H1 (cell line): ENCODE results near the gene GTPBP1. TPM values are rescaled to one million over a fixed set of nuclear protein-coding genes. Genes with fewer than 3 reads are reported as not detected.

ENCODE experiments used
- CTCF ChIA-PET: fragments of 300-600 bp; sonication (Branson Sonifier 250); formaldehyde crosslinking; loops from one replicate; lab custom pipeline; 2021; ENCODE audit not compliant: partially characterized antibody; lab: Charles Lee
- POLR2A ChIA-PET: fragments of 300-600 bp; sonication (Branson Sonifier 250); formaldehyde crosslinking; loops from one replicate; lab custom pipeline; 2021; ENCODE audit warnings: inconsistent platforms; ENCODE audit not compliant: partially characterized antibody; lab: Charles Lee
- DNase-seq, 2 experiments: peaks; one replicate each; pipeline versions ENCODE4 v3.0.0 to v3.0.0-alpha.2; 2010 to 2022; ENCODE audit warnings: low spot score in 2 of 2, low read depth in 1 of 2, mixed read lengths in 1 of 2
- FAIRE-seq: peaks from 2 replicates; lab custom pipeline; 2011; peaks lifted over from hg19 to GRCh38; lab: Jason Lieb, UNC
- H2AFZ ChIP-seq: 2 replicates; pipeline ENCODE4 v1.8.1; 2012; ENCODE audit warnings: low read length, inconsistent platforms
- H2AK5ac ChIP-seq: 2 replicates; pipeline ENCODE4 v1.6.1; 2013; ENCODE audit warnings: low read depth, low read length
- H2BK120ac ChIP-seq: replicated peaks from 2 replicates; pipeline ENCODE3; 2013; ENCODE audit warnings: low read depth, low read length, inconsistent platforms
- H2BK12ac ChIP-seq: 2 replicates; pipeline ENCODE4 v1.6.1; 2013; ENCODE audit warnings: low read depth, low read length
- H2BK15ac ChIP-seq: 2 replicates; pipeline ENCODE4 v1.6.1; 2013; ENCODE audit warnings: low read length
- H2BK20ac ChIP-seq: 2 replicates; pipeline ENCODE4 v1.6.1; 2013; ENCODE audit warnings: low read length
- H2BK5ac ChIP-seq: 2 replicates; pipeline ENCODE4 v1.6.1; 2013; ENCODE audit warnings: low read depth, low read length
- H3K14ac ChIP-seq: 2 replicates; pipeline ENCODE4 v1.6.1; 2013; ENCODE audit warnings: inconsistent platforms; ENCODE audit not compliant: insufficient read length
- H3K18ac ChIP-seq: 2 replicates; pipeline ENCODE4 v1.6.1; 2013; ENCODE audit warnings: low read length; ENCODE audit errors: extremely low read depth
- H3K23ac ChIP-seq: 2 replicates; pipeline ENCODE4 v1.6.1; 2013; ENCODE audit warnings: inconsistent platforms; ENCODE audit not compliant: insufficient read length
- H3K23me2 ChIP-seq: 2 replicates; pipeline ENCODE4 v1.6.1; 2013; ENCODE audit warnings: low read depth, low read length
- H3K27ac ChIP-seq: 2 replicates; pipeline ENCODE4 v1.6.1; 2011; ENCODE audit warnings: low read depth, low read length, inconsistent platforms
- H3K27me3 ChIP-seq, 4 experiments: replicated peaks in 1 of 4; 1 replicate in 1 of 4; 2 replicates in 3 of 4; pipeline versions ENCODE4 v1.6.1 to v1.8.1; 2011 to 2013; ENCODE audit warnings: low read length in 3 of 4, mild to moderate bottlenecking in 3 of 4, inconsistent platforms in 2 of 4, mixed read lengths in 2 of 4, moderate library complexity in 1 of 4; ENCODE audit not compliant: control insufficient read depth in 3 of 4, insufficient read depth in 3 of 4; ENCODE audit errors: extremely low read depth in 1 of 4
- H3K36me3 ChIP-seq, 4 experiments: 2 replicates each; pipeline versions ENCODE4 v1.6.1 to v1.8.1; 2011 to 2013; ENCODE audit warnings: mild to moderate bottlenecking in 4 of 4, low read length in 3 of 4, moderate library complexity in 2 of 4, control low read depth in 1 of 4, inconsistent platforms in 1 of 4; ENCODE audit not compliant: insufficient read depth in 4 of 4, control insufficient read depth in 2 of 4
- H3K4ac ChIP-seq: replicated peaks from 2 replicates; pipeline ENCODE3; 2013; ENCODE audit warnings: low read length, low read depth, mixed read lengths, inconsistent platforms; ENCODE audit not compliant: insufficient read length
- H3K4me1 ChIP-seq, 4 experiments: replicated peaks in 1 of 4; 1 replicate in 1 of 4; 2 replicates in 3 of 4; pipeline versions ENCODE4 v1.6.1 to v1.8.1; 2011 to 2013; ENCODE audit warnings: low read length in 3 of 4, inconsistent platforms in 2 of 4, mixed read lengths in 1 of 4; ENCODE audit not compliant: insufficient read depth in 4 of 4, control insufficient read depth in 3 of 4
- H3K4me2 ChIP-seq, 2 experiments: 2 replicates each; pipeline versions ENCODE4 v1.6.1 to v1.8.1; 2011 to 2013; ENCODE audit warnings: low read depth in 2 of 2, low read length in 2 of 2, control low read depth in 1 of 2, inconsistent platforms in 1 of 2, mild to moderate bottlenecking in 1 of 2; ENCODE audit not compliant: insufficient read depth in 1 of 2
- H3K4me3 ChIP-seq, 4 experiments: fragments of 200-600, 300-600 bp in 1 of 4; sonication (generic), shearing (Covaris generic), sonication (Bioruptor Twin) in 1 of 4; 2 replicates each; pipeline versions ENCODE4 v1.5.1 to v1.8.1; 2011 to 2016; ENCODE audit warnings: low read length in 4 of 4, low read depth in 3 of 4, control low read depth in 2 of 4, inconsistent platforms in 2 of 4, mild to moderate bottlenecking in 2 of 4, mixed read lengths in 1 of 4, moderate library complexity in 1 of 4; ENCODE audit not compliant: insufficient read depth in 2 of 4; ENCODE audit errors: extremely low read depth in 1 of 4
- H3K56ac ChIP-seq: replicated peaks from 2 replicates; pipeline ENCODE3; 2013; ENCODE audit warnings: low read depth, mild to moderate bottlenecking, mixed read lengths, low read length, inconsistent platforms; ENCODE audit not compliant: insufficient read length
- H3K79me1 ChIP-seq: 2 replicates; pipeline ENCODE4 v1.6.1; 2013; ENCODE audit warnings: low read depth, low read length, control low read depth
- H3K79me2 ChIP-seq, 2 experiments: 2 replicates each; pipeline versions ENCODE4 v1.6.1 to v1.8.1; 2012 to 2013; ENCODE audit warnings: low read length in 2 of 2, mild to moderate bottlenecking in 2 of 2, inconsistent platforms in 1 of 2; ENCODE audit not compliant: insufficient read depth in 2 of 2, control insufficient read depth in 1 of 2
- H3K9ac ChIP-seq, 4 experiments: replicated peaks in 1 of 4; 1 replicate in 1 of 4; 2 replicates in 3 of 4; pipeline versions ENCODE4 v1.6.1 to v1.8.1; 2011 to 2013; ENCODE audit warnings: low read depth in 3 of 4, low read length in 3 of 4, control low read depth in 2 of 4, mild to moderate bottlenecking in 2 of 4, moderate library complexity in 2 of 4, inconsistent platforms in 1 of 4; ENCODE audit errors: extremely low read depth in 1 of 4
- H3K9me3 ChIP-seq, 2 experiments: 2 replicates each; pipeline versions ENCODE4 v1.6.1 to v1.8.1; 2012 to 2013; ENCODE audit warnings: mild to moderate bottlenecking in 2 of 2, moderate library complexity in 2 of 2, control low read depth in 1 of 2, inconsistent platforms in 1 of 2, low read depth in 1 of 2, low read length in 1 of 2, mixed read lengths in 1 of 2; ENCODE audit not compliant: insufficient read depth in 2 of 2
- H4K20me1 ChIP-seq, 2 experiments: replicated peaks in 1 of 2; 2 replicates each; pipeline versions ENCODE3 to v1.8.1; 2011 to 2013; ENCODE audit warnings: inconsistent platforms in 2 of 2, low read length in 2 of 2, mild to moderate bottlenecking in 1 of 2; ENCODE audit not compliant: insufficient read depth in 2 of 2, control insufficient read depth in 1 of 2
- H4K5ac ChIP-seq: 2 replicates; pipeline ENCODE4 v1.6.1; 2013; ENCODE audit warnings: low read length, low read depth, mixed read lengths, inconsistent platforms; ENCODE audit not compliant: insufficient read length
- H4K8ac ChIP-seq: 2 replicates; pipeline ENCODE4 v1.8.0; 2013; ENCODE audit warnings: mild to moderate bottlenecking, moderate library complexity, low read length, inconsistent platforms; ENCODE audit not compliant: insufficient read depth; ENCODE audit errors: extremely low read depth
- H4K91ac ChIP-seq: replicated peaks from 2 replicates; pipeline ENCODE3; 2013; ENCODE audit warnings: low read length, mixed read lengths, inconsistent platforms; ENCODE audit not compliant: insufficient read length
- HDAC6 ChIP-seq: IDR thresholded peaks from one replicate; pipeline ENCODE4 v1.7.1; 2012; ENCODE audit warnings: low read depth, mild to moderate bottlenecking, inconsistent platforms, low read length, moderate library complexity
- JUND ChIP-seq: IDR thresholded peaks from 2 replicates; pipeline ENCODE4 v1.6.1; 2011; ENCODE audit warnings: mild to moderate bottlenecking, improper control_type of control experiment, low read length
- SP2 ChIP-seq: IDR thresholded peaks from 2 replicates; pipeline ENCODE4 v1.6.1; 2012; ENCODE audit warnings: mild to moderate bottlenecking, low read length, inconsistent platforms
- WGBS, 2 experiments: shearing (Covaris generic) in 1 of 2; methylation state at CpG; one replicate each; pipeline versions ENCODE4 v1.1.6 to v1.1.7; 2013 to 2015; ENCODE audit warnings: low lambda C conversion rate in 2 of 2, mixed read lengths in 2 of 2, inconsistent platforms in 1 of 2, low coverage in 1 of 2, missing lambda C conversion rate in 1 of 2; ENCODE audit not compliant: insufficient replicate concordance in 2 of 2, insufficient coverage in 1 of 2, insufficient read length in 1 of 2; ENCODE audit errors: extremely low coverage in 1 of 2, missing lambda C conversion rate in 1 of 2; 5-methylcytosine and 5-hydroxymethylcytosine counted together
- polyA plus RNA-seq, 7 experiments: library from polyadenylated mRNA; depleted of rRNA in 3 of 7; stranded (reverse) in 5 of 7; unstranded in 2 of 7; fragments of >200 nt in 5 of 7; fragments of 200-250 nt in 2 of 7; gene quantifications; 1 replicate in 5 of 7; 2 replicates in 1 of 7; 4 replicates in 1 of 7; pipeline versions ENCODE4 v1.2.1 to v1.2.3, GENCODE V29; 2011 to 2013; ENCODE audit warnings: missing spikeins in 2 of 7, mixed read lengths in 2 of 7
- total RNA-seq: library from RNA; stranded (reverse); fragmentation: NEBNext Ultra II Directional; extraction: Animal tissue kit (Norgen Biotek cat#: 25700); gene quantifications from 2 replicates; pipeline ENCODE4 v1.2.1, GENCODE V29; 2021

The GTPBP1 gene
- total and polyA plus RNA-seq, 2 of the 8 experiments (the other 6 are each of a cell fraction or from before 2014, with no cell fraction given), result 53.1 to 91.8 TPM

DNA sequence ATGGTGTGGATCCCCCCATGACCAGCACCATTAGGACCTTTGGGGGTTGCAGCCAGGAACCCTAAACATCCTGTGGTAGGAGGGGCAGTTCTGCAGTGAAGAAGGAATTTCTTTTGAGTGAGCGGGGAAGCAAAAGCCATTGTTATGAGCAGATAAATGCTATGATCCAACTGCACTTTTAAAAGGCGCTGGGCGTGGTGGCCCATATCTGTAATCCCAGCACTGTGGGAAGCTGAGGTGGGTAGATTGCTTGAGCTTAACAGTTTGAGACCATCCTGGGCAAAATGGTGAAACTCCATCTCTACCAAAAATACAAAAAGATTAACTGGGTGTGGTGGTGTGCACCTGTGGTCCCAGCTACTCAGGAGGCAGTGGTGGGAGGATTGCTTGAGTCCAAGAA is 29.9 kb upstream of the GTPBP1 start:
- Histone ChIP-seq H2BK15ac (no peak overlapping the region), H3K27ac (no peak overlapping the region), H2AK5ac (no peak overlapping the region), H3K4me2 (no peak overlapping the region), H3K4me3 (no peak overlapping the region), H3K27me3 (no peaks in the 10 kb centered on the region), H3K56ac (no peak overlapping the region), H3K4ac (no peak overlapping the region), H2BK120ac (no peak overlapping the region), H3K9ac (no peak overlapping the region), H3K4me1 (no peaks in the 10 kb centered on the region), H4K8ac (no peak overlapping the region), H3K23me2 (no peaks in the 10 kb centered on the region), H2BK5ac (no peak overlapping the region), H2BK20ac (no peak overlapping the region), H3K9me3 (no peaks in the 10 kb centered on the region), H3K79me2 (no peaks in the 10 kb centered on the region), H2BK12ac (no peak overlapping the region), H3K23ac (no peak overlapping the region), H4K91ac (no peak overlapping the region), H3K79me1 (no peaks in the 10 kb centered on the region), H4K5ac (no peak overlapping the region), H3K36me3 (peaks cover 0 to 6% (median 0%) of the 10 kb centered on the region in 4 experiments; a peak in 3 of 8 replicates), H3K18ac (no peak overlapping the region), H3K14ac (no peak overlapping the region), H2AFZ (no peak overlapping the region), H4K20me1 (peaks cover 0 to 2% of the 10 kb centered on the region in 2 experiments)
- no peak for FAIRE-seq
- POLR2A ChIA-PET, result interaction anchor here (0.6 to 11.1 kb wide), 3 partner anchors 7 to 195 kb away, joined by 3 to 68 read pairs (median 5); partner anchors contain the start of gene TOMM22
- no peak for DNase-seq
- 100% methylated on average over 3 of the region's 3 CpGs; no CpG with 5 or more reads in 1 of the 2 experiments for WGBS, 2 experiments
- CTCF ChIA-PET, result interaction anchor here (1.1 kb wide), 1 partner anchor 57 kb away, joined by 3 read pairs; no protein-coding TSS in a partner anchor
- no peak for TF ChIP-seq HDAC6
- no peak for TF ChIP-seq SP2
- TF ChIP-seq JUND, result no peak
